GM18861 (cell line): Measurements from ENCODE around the gene PTP4A2.

Experiments
- ATAC-seq: cut with Tn5 transposase; IDR thresholded peaks from one replicate; pipeline ENCODE4 v1.9.1; 2021; ENCODE audit not compliant: unreplicated experiment

PTP4A2 gene

GRCh38 chr1:31862071-31862470 is 76.1 kb downstream of the PTP4A2 start:
- no peak for ATAC-seq

- no peak for ATAC-seq
Measured at GRCh38 chr1:31861346-31861745, 76.8 kb downstream of the PTP4A2 start.

DNA sequence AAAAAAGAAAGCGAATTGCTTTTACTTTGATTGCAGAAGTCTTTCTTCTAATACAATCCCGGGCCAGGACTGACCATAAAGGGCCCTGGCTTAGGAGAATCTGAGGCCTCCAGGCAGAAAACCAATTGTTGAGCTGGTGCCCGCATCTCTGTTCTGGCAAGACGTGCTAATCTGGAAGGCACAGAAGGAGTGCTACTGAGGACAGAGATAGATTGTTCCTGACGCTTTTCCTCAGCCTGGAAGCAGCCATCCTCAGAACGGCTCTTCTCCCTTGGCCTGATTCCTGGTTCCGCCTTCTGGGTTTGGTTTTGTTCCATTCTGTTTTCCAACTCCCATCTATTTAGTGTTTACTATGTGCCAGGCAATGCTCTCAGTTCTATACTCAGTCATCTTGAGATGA is 77.6 kb downstream of the PTP4A2 start:
- no peak for ATAC-seq

- ATAC-seq: no peak
Measured at GRCh38 chr1:31859719-31860118, 78.4 kb downstream of the PTP4A2 start.

- no peak for ATAC-seq
Measured at GRCh38 chr1:31859044-31859443, 79.1 kb downstream of the PTP4A2 start.

DNA sequence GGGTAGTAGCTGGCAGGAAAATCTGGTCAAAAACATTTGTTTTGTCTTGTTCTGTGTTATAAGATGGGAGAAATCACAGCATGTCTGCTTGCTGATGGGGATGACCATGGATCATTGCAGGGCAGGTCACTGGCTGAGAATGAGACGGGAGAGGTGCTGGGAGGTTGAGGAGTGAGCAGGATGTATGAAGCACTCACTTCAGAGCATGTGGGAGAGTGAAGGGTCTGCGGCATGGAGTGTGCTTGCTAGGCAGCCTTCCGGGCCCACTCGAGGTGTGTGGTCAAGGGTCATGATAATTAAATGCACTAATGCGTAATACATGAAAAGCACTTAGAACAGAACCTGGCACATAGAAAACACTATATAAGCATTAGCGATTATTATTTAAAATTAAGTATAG is 80.3 kb downstream of the PTP4A2 start:
- ATAC-seq: no peak
